ENCODE data around the gene ARMC7. TPM values are rescaled to one million over a fixed set of nuclear protein-coding genes. Genes with fewer than 3 reads are reported as not detected.

ARMC7 gene
- total and polyA plus RNA-seq, 10 of the 15 experiments (the other 5 are each of a cell fraction or from before 2014, with no cell fraction given), result 1.5 to 19.8 (median 6.3) TPM

GRCh38 chr17:75113798-75114551 lies 4.2 kb downstream of the ARMC7 start (continued):
- no peak for TF ChIP-seq CUX1 (IDR thresholded peaks at IDR 0.05; ENCODE audit: insufficient replicate concordance, low read depth, low read length)
- TF ChIP-seq, protein P1, sequence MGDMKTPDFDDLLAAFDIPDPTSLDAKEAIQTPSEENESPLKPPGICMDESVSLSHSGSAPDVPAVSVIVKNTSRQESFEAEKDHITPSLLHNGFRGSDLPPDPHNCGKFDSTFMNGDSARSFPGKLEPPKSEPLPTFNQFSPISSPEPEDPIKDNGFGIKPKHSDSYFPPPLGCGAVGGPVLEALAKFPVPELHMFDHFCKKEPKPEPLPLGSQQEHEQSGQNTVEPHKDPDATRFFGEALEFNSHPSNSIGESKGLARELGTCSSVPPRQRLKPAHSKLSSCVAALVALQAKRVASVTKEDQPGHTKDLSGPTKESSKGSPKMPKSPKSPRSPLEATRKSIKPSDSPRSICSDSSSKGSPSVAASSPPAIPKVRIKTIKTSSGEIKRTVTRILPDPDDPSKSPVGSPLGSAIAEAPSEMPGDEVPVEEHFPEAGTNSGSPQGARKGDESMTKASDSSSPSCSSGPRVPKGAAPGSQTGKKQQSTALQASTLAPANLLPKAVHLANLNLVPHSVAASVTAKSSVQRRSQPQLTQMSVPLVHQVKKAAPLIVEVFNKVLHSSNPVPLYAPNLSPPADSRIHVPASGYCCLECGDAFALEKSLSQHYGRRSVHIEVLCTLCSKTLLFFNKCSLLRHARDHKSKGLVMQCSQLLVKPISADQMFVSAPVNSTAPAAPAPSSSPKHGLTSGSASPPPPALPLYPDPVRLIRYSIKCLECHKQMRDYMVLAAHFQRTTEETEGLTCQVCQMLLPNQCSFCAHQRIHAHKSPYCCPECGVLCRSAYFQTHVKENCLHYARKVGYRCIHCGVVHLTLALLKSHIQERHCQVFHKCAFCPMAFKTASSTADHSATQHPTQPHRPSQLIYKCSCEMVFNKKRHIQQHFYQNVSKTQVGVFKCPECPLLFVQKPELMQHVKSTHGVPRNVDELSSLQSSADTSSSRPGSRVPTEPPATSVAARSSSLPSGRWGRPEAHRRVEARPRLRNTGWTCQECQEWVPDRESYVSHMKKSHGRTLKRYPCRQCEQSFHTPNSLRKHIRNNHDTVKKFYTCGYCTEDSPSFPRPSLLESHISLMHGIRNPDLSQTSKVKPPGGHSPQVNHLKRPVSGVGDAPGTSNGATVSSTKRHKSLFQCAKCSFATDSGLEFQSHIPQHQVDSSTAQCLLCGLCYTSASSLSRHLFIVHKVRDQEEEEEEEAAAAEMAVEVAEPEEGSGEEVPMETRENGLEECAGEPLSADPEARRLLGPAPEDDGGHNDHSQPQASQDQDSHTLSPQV (IDR thresholded peaks at IDR 0.05), result no peak
- no peak for TF ChIP-seq SMAD1 (IDR thresholded peaks at IDR 0.05; ENCODE audit: low read depth, partially characterized antibody)
- no peak for TF ChIP-seq JUNB (IDR thresholded peaks at IDR 0.05)
- no peak for TF ChIP-seq FOXM1 (IDR thresholded peaks at IDR 0.05; ENCODE audit: low read depth, low read length)
- no peak for TF ChIP-seq ZNF384 (IDR thresholded peaks at IDR 0.05; ENCODE audit: borderline replicate concordance, low read depth, low read length)
- TF ChIP-seq TAF1 (IDR thresholded peaks at IDR 0.05; ENCODE audit: borderline replicate concordance, low read depth, low read length), result no peak
- no peak for TF ChIP-seq RCOR1 (conservative IDR thresholded peaks at IDR 0.05; ENCODE audit: low read depth, low read length)
- TF ChIP-seq LARP7 (IDR thresholded peaks at IDR 0.05), result no peak
- no peak for TF ChIP-seq CREM (IDR thresholded peaks at IDR 0.05; ENCODE audit: low read depth)
- TF ChIP-seq, protein P2, sequence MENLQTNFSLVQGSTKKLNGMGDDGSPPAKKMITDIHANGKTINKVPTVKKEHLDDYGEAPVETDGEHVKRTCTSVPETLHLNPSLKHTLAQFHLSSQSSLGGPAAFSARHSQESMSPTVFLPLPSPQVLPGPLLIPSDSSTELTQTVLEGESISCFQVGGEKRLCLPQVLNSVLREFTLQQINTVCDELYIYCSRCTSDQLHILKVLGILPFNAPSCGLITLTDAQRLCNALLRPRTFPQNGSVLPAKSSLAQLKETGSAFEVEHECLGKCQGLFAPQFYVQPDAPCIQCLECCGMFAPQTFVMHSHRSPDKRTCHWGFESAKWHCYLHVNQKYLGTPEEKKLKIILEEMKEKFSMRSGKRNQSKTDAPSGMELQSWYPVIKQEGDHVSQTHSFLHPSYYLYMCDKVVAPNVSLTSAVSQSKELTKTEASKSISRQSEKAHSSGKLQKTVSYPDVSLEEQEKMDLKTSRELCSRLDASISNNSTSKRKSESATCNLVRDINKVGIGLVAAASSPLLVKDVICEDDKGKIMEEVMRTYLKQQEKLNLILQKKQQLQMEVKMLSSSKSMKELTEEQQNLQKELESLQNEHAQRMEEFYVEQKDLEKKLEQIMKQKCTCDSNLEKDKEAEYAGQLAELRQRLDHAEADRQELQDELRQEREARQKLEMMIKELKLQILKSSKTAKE (IDR thresholded peaks at IDR 0.05; ENCODE audit: low read depth, poor library complexity, severe bottlenecking), result no peak
- no peak for TF ChIP-seq ATF7 (IDR thresholded peaks at IDR 0.05; ENCODE audit: low read depth)
- no peak; the same call in 1 of the 2 replicates for TF ChIP-seq PAX5 (IDR thresholded peaks at IDR 0.05; ENCODE audit: borderline replicate concordance, low read depth, low read length)
- TF ChIP-seq BCLAF1 (IDR thresholded peaks at IDR 0.05), result no peak
- 0 out of 2 replicates have a peak, but pooled peaks have one; percentile 26 for TF ChIP-seq TCF12 (IDR thresholded peaks at IDR 0.05; ENCODE audit: low read depth, low read length)

Measured in GM12878 (cell line).